ENCODE measurements around the gene ALDH1A3. TPM values are rescaled to one million over a fixed set of nuclear protein-coding genes. Genes with fewer than 3 reads are reported as not detected.

Gene ALDH1A3
- total RNA-seq, 1 experiment from 2014 or later, result 248 TPM

- peaks cover 32 to 98% of the 10 kb centered on the region in 2 experiments for H3K36me3 ChIP-seq (ENCODE audit: control insufficient read depth in 1 of 2, insufficient read depth in 2 of 2, low read length in 2 of 2)
- ChIA-PET CTCF (no interaction called here), POLR2A (no interaction called here), RAD21 (ENCODE audit: low non-redundant PET in 1 of 2, low total read pairs in 2 of 2, uncharacterized antibody in 2 of 2, unreplicated experiment in 2 of 2) (no interaction called here)
- peaks cover 12% of the 10 kb centered on the region; the same call in 1 of the 2 replicates for H4K20me1 ChIP-seq (ENCODE audit: insufficient read depth)
- H3K9ac ChIP-seq (ENCODE audit: low read length), result no peak overlapping the region
- no peak overlapping the region for H3K4me2 ChIP-seq (ENCODE audit: low read length)
- no peak overlapping the region for H3K27ac ChIP-seq (ENCODE audit: low read depth, low read length)
- BruUV-seq (replicated peaks), result no TSS peak
- TF ChIP-seq CEBPB (IDR thresholded peaks at IDR 0.05; ENCODE audit: low read depth), result no peak
- TF ChIP-seq SP1 (IDR thresholded peaks at IDR 0.05; ENCODE audit: low read depth), result no peak
- TF ChIP-seq EZH2 (IDR thresholded peaks at IDR 0.05), result no peak
- TF ChIP-seq EGR1 (IDR thresholded peaks at IDR 0.05; ENCODE audit: low read depth), result no peak
- no peak for TF ChIP-seq SRF (IDR thresholded peaks at IDR 0.05; ENCODE audit: low read depth)
- TF ChIP-seq MAX (IDR thresholded peaks at IDR 0.05), result no peak
- no peak for TF ChIP-seq ZBTB33 (IDR thresholded peaks at IDR 0.05; ENCODE audit: extremely low read depth, insufficient replicate concordance, low read length)
- no peak for TF ChIP-seq POLR2AphosphoS5 (IDR thresholded peaks at IDR 0.05; ENCODE audit: low read depth, low read length)
- no peak overlapping the region for H3K4me3 ChIP-seq (replicated peaks in 1 of 2; ENCODE audit: low read depth in 1 of 2, low read length in 2 of 2)
- intact Hi-C loops (cut with micrococcal nuclease), result no loop called here
- no peaks in the 10 kb centered on the region for H3K9me3 ChIP-seq (ENCODE audit: control insufficient read depth in 1 of 2, insufficient read depth in 1 of 2, low read depth in 1 of 2, low read length in 2 of 2)
- no peak for ATAC-seq
- no peaks in the 10 kb centered on the region for H3K4me1 ChIP-seq (ENCODE audit: control insufficient read depth in 1 of 2, insufficient read depth in 2 of 2, low read length in 2 of 2)
- H2AFZ ChIP-seq (ENCODE audit: low read depth, low read length, poor library complexity, severe bottlenecking), result no peak overlapping the region
- no peak for DNase-seq (ENCODE audit: low read depth, low spot score)
- H3K9me2 ChIP-seq (ENCODE audit: insufficient read depth), result no peaks in the 10 kb centered on the region
- no peaks in the 10 kb centered on the region for H3K27me3 ChIP-seq (ENCODE audit: insufficient read depth, low read length)
- H3K79me2 ChIP-seq (ENCODE audit: insufficient read depth, low read length), result peaks cover 75% of the 10 kb centered on the region; the same call in 1 of the 2 replicates
These were observed 21.2 kb downstream of the ALDH1A3 start for GRCh38 chr15:100900795-100901169.

GRCh38 chr15:100901296-100901695, 21.7 kb downstream of the ALDH1A3 start:
- H3K36me3 ChIP-seq (ENCODE audit: control insufficient read depth in 1 of 2, insufficient read depth in 2 of 2, low read length in 2 of 2), result peaks cover 33 to 98% of the 10 kb centered on the region in 2 experiments
- POLR2A ChIA-PET, result no interaction called here
- no peak for TF ChIP-seq CBX3 (IDR thresholded peaks at IDR 0.05; ENCODE audit: low read depth)
- no peak for TF ChIP-seq ATF3 (IDR thresholded peaks at IDR 0.05)
- no peak for TF ChIP-seq JUND (IDR thresholded peaks at IDR 0.05)
- TF ChIP-seq EZH2 (IDR thresholded peaks at IDR 0.05), result no peak
- TF ChIP-seq EGR1 (IDR thresholded peaks at IDR 0.05; ENCODE audit: low read depth), result no peak
- TF ChIP-seq RAD21 (IDR thresholded peaks at IDR 0.05; ENCODE audit: low read depth), result no peak
- TF ChIP-seq FOSL1 (IDR thresholded peaks at IDR 0.05; ENCODE audit: low read depth), result no peak
- no peak for TF ChIP-seq REST (IDR thresholded peaks at IDR 0.05; ENCODE audit: low read depth)
- TF ChIP-seq SRF (IDR thresholded peaks at IDR 0.05; ENCODE audit: low read depth), result no peak
- TF ChIP-seq EZH2phosphoT487 (IDR thresholded peaks at IDR 0.05; ENCODE audit: borderline replicate concordance), result no peak
- no peak for TF ChIP-seq ELF1 (IDR thresholded peaks at IDR 0.05; ENCODE audit: borderline replicate concordance, low read depth)
- TF ChIP-seq SP1 (IDR thresholded peaks at IDR 0.05; ENCODE audit: low read depth), result no peak
- no peak for TF ChIP-seq SIN3A (IDR thresholded peaks at IDR 0.05; ENCODE audit: low read depth)

More at GRCh38 chr15:100901296-100901695, 21.7 kb downstream of the ALDH1A3 start:
- no TSS peak for BruUV-seq (replicated peaks)
- H2AFZ ChIP-seq (ENCODE audit: low read depth, low read length, poor library complexity, severe bottlenecking), result no peak overlapping the region
- H3K9ac ChIP-seq (ENCODE audit: low read length), result no peak overlapping the region
- H3K9me3 ChIP-seq (ENCODE audit: control insufficient read depth in 1 of 2, insufficient read depth in 1 of 2, low read depth in 1 of 2, low read length in 2 of 2), result no peaks in the 10 kb centered on the region
- H3K4me2 ChIP-seq (ENCODE audit: low read length), result no peak overlapping the region
- intact Hi-C loops (cut with micrococcal nuclease), result no loop called here
- peaks cover 73% of the 10 kb centered on the region; the same call in 1 of the 2 replicates for H3K79me2 ChIP-seq (ENCODE audit: insufficient read depth, low read length)
- RAD21 ChIA-PET (ENCODE audit: low non-redundant PET in 1 of 2, low total read pairs in 2 of 2, uncharacterized antibody in 2 of 2, unreplicated experiment in 2 of 2), result no interaction called here
- no peak overlapping the region for H3K4me3 ChIP-seq (replicated peaks in 1 of 2; ENCODE audit: low read depth in 1 of 2, low read length in 2 of 2)
- DNase-seq (ENCODE audit: low read depth, low spot score) (no peak), ATAC-seq (no peak)
- no peaks in the 10 kb centered on the region for H3K9me2 ChIP-seq (ENCODE audit: insufficient read depth)
- H3K4me1 ChIP-seq (ENCODE audit: control insufficient read depth in 1 of 2, insufficient read depth in 2 of 2, low read length in 2 of 2), result no peaks in the 10 kb centered on the region
- H3K27ac ChIP-seq (ENCODE audit: low read depth, low read length), result no peak overlapping the region
- H3K27me3 ChIP-seq (ENCODE audit: insufficient read depth, low read length), result no peaks in the 10 kb centered on the region
- H4K20me1 ChIP-seq (ENCODE audit: insufficient read depth), result peaks cover 12% of the 10 kb centered on the region; the same call in 1 of the 2 replicates
- CTCF ChIA-PET, result no interaction called here

All from HCT116 (cell line).